ENCODE results near the gene DNAJB6. TPM values are rescaled to one million over a fixed set of nuclear protein-coding genes. Genes with fewer than 3 reads are reported as not detected.

The DNAJB6 gene
- polyA plus RNA-seq, 1 experiment = 105 TPM

GRCh38 chr7:157293413-157293788, 43.4 kb upstream of the DNAJB6 start:
- Histone ChIP-seq H3K27me3 (ENCODE audit: control insufficient read depth, insufficient read depth, low read length) (no peaks in the 10 kb centered on the region), H3K36me3 (ENCODE audit: control insufficient read depth, insufficient read depth, low read length) (no peaks in the 10 kb centered on the region), H3K4me3 (ENCODE audit: low read depth, low read length) (no peak overlapping the region)
- POLR2A ChIA-PET = no interaction called here
- TF ChIP-seq CTCF (IDR thresholded peaks at IDR 0.05; ENCODE audit: insufficient read depth, low read depth, low read length) = no peak
- CTCF ChIA-PET = interaction anchor here (1.6 kb wide), 1 partner anchor 20 kb away, joined by 6 read pairs; no protein-coding TSS in a partner anchor
- DNase-seq (ENCODE audit: low read depth) = no peak

GRCh38 chr7:157294773-157295172, 42.0 kb upstream of the DNAJB6 start:
- TF ChIP-seq CTCF (IDR thresholded peaks at IDR 0.05; ENCODE audit: insufficient read depth, low read depth, low read length) = no peak
- POLR2A ChIA-PET = no interaction called here
- Histone ChIP-seq H3K4me3 (ENCODE audit: low read depth, low read length) (no peak overlapping the region), H3K27me3 (ENCODE audit: control insufficient read depth, insufficient read depth, low read length) (no peaks in the 10 kb centered on the region), H3K36me3 (ENCODE audit: control insufficient read depth, insufficient read depth, low read length) (no peaks in the 10 kb centered on the region)
- DNase-seq (ENCODE audit: low read depth) = no peak
- CTCF ChIA-PET = no interaction called here

- no peak for TF ChIP-seq CTCF (IDR thresholded peaks at IDR 0.05; ENCODE audit: insufficient read depth, low read depth, low read length)
- Histone ChIP-seq H3K36me3 (ENCODE audit: control insufficient read depth, insufficient read depth, low read length) (no peaks in the 10 kb centered on the region), H3K4me3 (ENCODE audit: low read depth, low read length) (no peak overlapping the region), H3K27me3 (ENCODE audit: control insufficient read depth, insufficient read depth, low read length) (no peaks in the 10 kb centered on the region)
- ChIA-PET POLR2A (no interaction called here), CTCF (no interaction called here)
- DNase-seq (ENCODE audit: low read depth) = no peak
Observed at GRCh38 chr7:157295338-157295737, 41.5 kb upstream of the DNAJB6 start.

GRCh38 chr7:157297185-157297584, 39.6 kb upstream of the DNAJB6 start:
- ChIA-PET POLR2A (no interaction called here), CTCF (no interaction called here)
- TF ChIP-seq CTCF (IDR thresholded peaks at IDR 0.05; ENCODE audit: insufficient read depth, low read depth, low read length) = no peak
- no peaks in the 10 kb centered on the region for H3K27me3 ChIP-seq (ENCODE audit: control insufficient read depth, insufficient read depth, low read length)
- no peak for DNase-seq (ENCODE audit: low read depth)
- no peak overlapping the region for H3K4me3 ChIP-seq (ENCODE audit: low read depth, low read length)
- no peaks in the 10 kb centered on the region for H3K36me3 ChIP-seq (ENCODE audit: control insufficient read depth, insufficient read depth, low read length)

GRCh38 chr7:157299317-157299612, 37.5 kb upstream of the DNAJB6 start:
- TF ChIP-seq CTCF (IDR thresholded peaks at IDR 0.05; ENCODE audit: insufficient read depth, low read depth, low read length) = no peak
- ChIA-PET CTCF (no interaction called here), POLR2A (no interaction called here)
- no peak for DNase-seq (ENCODE audit: low read depth)
- Histone ChIP-seq H3K36me3 (ENCODE audit: control insufficient read depth, insufficient read depth, low read length) (no peaks in the 10 kb centered on the region), H3K27me3 (ENCODE audit: control insufficient read depth, insufficient read depth, low read length) (no peaks in the 10 kb centered on the region), H3K4me3 (ENCODE audit: low read depth, low read length) (no peak overlapping the region)

Data from BJ (cell line).